ENCODE measurements around the gene UST.

UST gene

GRCh38 chr6:148944608-148945007 lies 197.8 kb downstream of the UST start:
- TF ChIP-seq CTCF (IDR thresholded peaks at IDR 0.05; ENCODE audit: low read depth, low read length, missing control alignments): no peak
- no peak for DNase-seq (ENCODE audit: low read depth)
- H3K4me3 ChIP-seq (ENCODE audit: low read depth, low read length): no peak overlapping the region

- no peak for TF ChIP-seq CTCF (IDR thresholded peaks at IDR 0.05; ENCODE audit: low read depth, low read length, missing control alignments)
- DNase-seq (ENCODE audit: low read depth): no peak
- H3K4me3 ChIP-seq (ENCODE audit: low read depth, low read length): no peak overlapping the region
Measured at GRCh38 chr6:148945301-148946021, 198.6 kb downstream of the UST start.

- peak; percentile 35 for DNase-seq (ENCODE audit: low read depth)
- peak; percentile 87 for TF ChIP-seq CTCF (IDR thresholded peaks at IDR 0.05; ENCODE audit: low read depth, low read length, missing control alignments)
- H3K4me3 ChIP-seq (ENCODE audit: low read depth, low read length): no peak overlapping the region
Measured at GRCh38 chr6:148947621-148948444, 201.0 kb downstream of the UST start.

- DNase-seq (ENCODE audit: low read depth): no peak
- no peak for TF ChIP-seq CTCF (IDR thresholded peaks at IDR 0.05; ENCODE audit: low read depth, low read length, missing control alignments)
- no peak overlapping the region for H3K4me3 ChIP-seq (ENCODE audit: low read depth, low read length)
Measured at GRCh38 chr6:148951662-148952061, 204.8 kb downstream of the UST start.

GRCh38 chr6:148952147-148953035 lies 205.6 kb downstream of the UST start:
- TF ChIP-seq CTCF (IDR thresholded peaks at IDR 0.05; ENCODE audit: low read depth, low read length, missing control alignments): no peak
- DNase-seq (ENCODE audit: low read depth): no peak
- no peak overlapping the region for H3K4me3 ChIP-seq (ENCODE audit: low read depth, low read length)

- DNase-seq (ENCODE audit: low read depth): no peak
- no peak for TF ChIP-seq CTCF (IDR thresholded peaks at IDR 0.05; ENCODE audit: low read depth, low read length, missing control alignments)
- H3K4me3 ChIP-seq (ENCODE audit: low read depth, low read length): no peak overlapping the region
Measured at GRCh38 chr6:148954461-148954860, 207.6 kb downstream of the UST start.
